SK-N-SH treated with all-trans-retinoic acid at 6 μM for 48 hours (cell line): Measurements from ENCODE around the gene REV3L.

Experiments
- ATAC-seq: fragments of 200-7000 bp; cut with Tn5 transposase; 3 replicates; pipeline ENCODE4 v1.9.1; 2020; ENCODE audit warnings: mild to moderate bottlenecking, moderate library complexity
- ARNTL ChIP-seq: fragments of 450-650 bp; formaldehyde crosslinking; IDR thresholded peaks from 2 replicates; pipeline ENCODE4 v1.5.0; 2020; ENCODE audit warnings: low read depth, mild to moderate bottlenecking, moderate library complexity, borderline replicate concordance
- BACH2 ChIP-seq: fragments of 250-450 bp; sonication (Bioruptor Pico); IDR thresholded peaks from 2 replicates; pipeline ENCODE4 v1.9.0; 2021; ENCODE audit warnings: mild to moderate bottlenecking, borderline replicate concordance
- CREB5 ChIP-seq: fragments of 250-450 bp; sonication (Bioruptor Pico); IDR thresholded peaks from 2 replicates; pipeline ENCODE4 v1.5.1; 2020; ENCODE audit warnings: low read depth, mild to moderate bottlenecking, moderate library complexity
- CSDC2 ChIP-seq: fragments of 250-450 bp; sonication (Bioruptor Pico); IDR thresholded peaks from 2 replicates; pipeline ENCODE4 v1.5.0; 2020; ENCODE audit warnings: mild to moderate bottlenecking, moderate library complexity
- CSRNP3 ChIP-seq: fragments of 250-450 bp; sonication (Bioruptor Pico); IDR thresholded peaks from 2 replicates; pipeline ENCODE4 v1.5.1; 2021; ENCODE audit warnings: mild to moderate bottlenecking, moderate library complexity
- ESRRG ChIP-seq: fragments of 250-450 bp; sonication (Bioruptor Pico); IDR thresholded peaks from 2 replicates; pipeline ENCODE4 v1.6.1; 2021; ENCODE audit warnings: mild to moderate bottlenecking
- GLIS3 ChIP-seq: fragments of 250-450 bp; sonication (Bioruptor Pico); IDR thresholded peaks from 2 replicates; pipeline ENCODE4 v1.5.0; 2020; ENCODE audit warnings: mild to moderate bottlenecking, moderate library complexity
- ISL1 ChIP-seq: fragments of 250-450 bp; sonication (Bioruptor Pico); IDR thresholded peaks from 2 replicates; pipeline ENCODE4 v2.1.2; 2022; ENCODE audit warnings: mild to moderate bottlenecking, moderate library complexity
- OSR1 ChIP-seq: fragments of 250-450 bp; sonication (Bioruptor Pico); IDR thresholded peaks from 2 replicates; pipeline ENCODE4 v1.8.0; 2022; ENCODE audit warnings: moderate library complexity, mild to moderate bottlenecking, inconsistent platforms
- PATZ1 ChIP-seq: fragments of 250-450 bp; sonication (Bioruptor Pico); IDR thresholded peaks from 2 replicates; pipeline ENCODE4 v1.8.0; 2020; ENCODE audit warnings: mild to moderate bottlenecking, moderate library complexity, borderline replicate concordance
- POU6F1 ChIP-seq: fragments of 250-450 bp; sonication (Bioruptor Pico); IDR thresholded peaks from 2 replicates; pipeline ENCODE4 v1.8.0; 2021; ENCODE audit warnings: low read depth, mild to moderate bottlenecking, moderate library complexity, borderline replicate concordance
- PPARA ChIP-seq: fragments of 250-450 bp; sonication (Bioruptor Pico); IDR thresholded peaks from 2 replicates; pipeline ENCODE4 v1.5.0; 2020; ENCODE audit warnings: mild to moderate bottlenecking, borderline replicate concordance
- RARB ChIP-seq: fragments of 250-450 bp; sonication (Bioruptor Pico); IDR thresholded peaks from 2 replicates; pipeline ENCODE4 v1.8.0; 2021; ENCODE audit warnings: mild to moderate bottlenecking, moderate library complexity
- SNAI2 ChIP-seq: fragments of 250-450 bp; sonication (Bioruptor Pico); IDR thresholded peaks from 2 replicates; pipeline ENCODE4 v1.5.0; 2020; ENCODE audit warnings: mild to moderate bottlenecking, moderate library complexity
- TCF4 ChIP-seq: fragments of 250-450 bp; sonication (Bioruptor Pico); IDR thresholded peaks from 2 replicates; pipeline ENCODE4 v1.8.0; 2021; ENCODE audit warnings: mild to moderate bottlenecking, moderate library complexity, borderline replicate concordance
- TSHZ2 ChIP-seq: fragments of 250-450 bp; sonication (Bioruptor Pico); IDR thresholded peaks from 2 replicates; pipeline ENCODE4 v1.5.0; 2020; ENCODE audit warnings: mild to moderate bottlenecking, moderate library complexity
- ZC3H10 ChIP-seq: fragments of 250-450 bp; sonication (Bioruptor Pico); IDR thresholded peaks from 2 replicates; pipeline ENCODE4 v1.5.1; 2021; ENCODE audit warnings: mild to moderate bottlenecking, moderate library complexity
- ZFP3 ChIP-seq: fragments of 250-450 bp; sonication (Bioruptor Pico); IDR thresholded peaks from 2 replicates; pipeline ENCODE4 v1.5.0; 2020; ENCODE audit warnings: mild to moderate bottlenecking, moderate library complexity
- ZNF70 ChIP-seq: fragments of 450-650 bp; formaldehyde crosslinking; IDR thresholded peaks from 2 replicates; pipeline ENCODE4 v1.5.0; 2020; ENCODE audit warnings: mild to moderate bottlenecking, moderate library complexity
- ZNF8 ChIP-seq: fragments of 450-650 bp; formaldehyde crosslinking; IDR thresholded peaks from 2 replicates; pipeline ENCODE4 v1.5.0; 2020; ENCODE audit warnings: mild to moderate bottlenecking, moderate library complexity

The REV3L gene

GRCh38 chr6:111450636-111451035, 32.4 kb downstream of the REV3L start:
- ATAC-seq: no peak
- TF ChIP-seq GLIS3 (CRISPR knock-in tag): no peak
- TF ChIP-seq TSHZ2 (CRISPR knock-in tag): no peak
- no peak for TF ChIP-seq ZFP3 (CRISPR knock-in tag)
- no peak for TF ChIP-seq ZNF8
- no peak for TF ChIP-seq SNAI2 (CRISPR knock-in tag)
- no peak for TF ChIP-seq ISL1
- no peak for TF ChIP-seq PATZ1 (CRISPR knock-in tag)
- no peak for TF ChIP-seq ESRRG (CRISPR knock-in tag)
- no peak for TF ChIP-seq PPARA (CRISPR knock-in tag)
- no peak for TF ChIP-seq ARNTL
- no peak for TF ChIP-seq ZNF70 (CRISPR knock-in tag)
- no peak for TF ChIP-seq OSR1 (CRISPR knock-in tag)
- TF ChIP-seq ZC3H10 (CRISPR knock-in tag): no peak
- TF ChIP-seq BACH2 (CRISPR knock-in tag): no peak
- TF ChIP-seq CREB5 (CRISPR knock-in tag): no peak
- TF ChIP-seq POU6F1 (CRISPR knock-in tag): no peak
- no peak for TF ChIP-seq TCF4 (CRISPR knock-in tag)
- no peak for TF ChIP-seq RARB (CRISPR knock-in tag)
- TF ChIP-seq CSRNP3 (CRISPR knock-in tag): no peak

GRCh38 chr6:111450087-111450486, 32.9 kb downstream of the REV3L start:
- TF ChIP-seq CSDC2 (CRISPR knock-in tag) (no peak), OSR1 (CRISPR knock-in tag) (no peak), ARNTL (no peak), CSRNP3 (CRISPR knock-in tag) (no peak)
- ATAC-seq: no peak

- ATAC-seq: no peak
- TF ChIP-seq ARNTL (no peak), OSR1 (CRISPR knock-in tag) (no peak), ESRRG (CRISPR knock-in tag) (no peak), PATZ1 (CRISPR knock-in tag) (no peak), TSHZ2 (CRISPR knock-in tag) (no peak), POU6F1 (CRISPR knock-in tag) (no peak), SNAI2 (CRISPR knock-in tag) (no peak)
Measured at GRCh38 chr6:111449129-111449528, 33.9 kb downstream of the REV3L start.
